SW480 (cell line): ENCODE results near the gene EIF4ENIF1.
"Not testable (repeated sequence)": the region's sequence is repeated elsewhere in the genome, so short reads cannot be mapped to it uniquely, and the experiment has no call there.

Experiments used
- DNase-seq: peaks from one replicate; pipeline ENCODE4 v3.0.0-alpha.2; 2016; ENCODE audit warnings: low spot score

Gene EIF4ENIF1, protein sequence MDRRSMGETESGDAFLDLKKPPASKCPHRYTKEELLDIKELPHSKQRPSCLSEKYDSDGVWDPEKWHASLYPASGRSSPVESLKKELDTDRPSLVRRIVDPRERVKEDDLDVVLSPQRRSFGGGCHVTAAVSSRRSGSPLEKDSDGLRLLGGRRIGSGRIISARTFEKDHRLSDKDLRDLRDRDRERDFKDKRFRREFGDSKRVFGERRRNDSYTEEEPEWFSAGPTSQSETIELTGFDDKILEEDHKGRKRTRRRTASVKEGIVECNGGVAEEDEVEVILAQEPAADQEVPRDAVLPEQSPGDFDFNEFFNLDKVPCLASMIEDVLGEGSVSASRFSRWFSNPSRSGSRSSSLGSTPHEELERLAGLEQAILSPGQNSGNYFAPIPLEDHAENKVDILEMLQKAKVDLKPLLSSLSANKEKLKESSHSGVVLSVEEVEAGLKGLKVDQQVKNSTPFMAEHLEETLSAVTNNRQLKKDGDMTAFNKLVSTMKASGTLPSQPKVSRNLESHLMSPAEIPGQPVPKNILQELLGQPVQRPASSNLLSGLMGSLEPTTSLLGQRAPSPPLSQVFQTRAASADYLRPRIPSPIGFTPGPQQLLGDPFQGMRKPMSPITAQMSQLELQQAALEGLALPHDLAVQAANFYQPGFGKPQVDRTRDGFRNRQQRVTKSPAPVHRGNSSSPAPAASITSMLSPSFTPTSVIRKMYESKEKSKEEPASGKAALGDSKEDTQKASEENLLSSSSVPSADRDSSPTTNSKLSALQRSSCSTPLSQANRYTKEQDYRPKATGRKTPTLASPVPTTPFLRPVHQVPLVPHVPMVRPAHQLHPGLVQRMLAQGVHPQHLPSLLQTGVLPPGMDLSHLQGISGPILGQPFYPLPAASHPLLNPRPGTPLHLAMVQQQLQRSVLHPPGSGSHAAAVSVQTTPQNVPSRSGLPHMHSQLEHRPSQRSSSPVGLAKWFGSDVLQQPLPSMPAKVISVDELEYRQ

DNA sequence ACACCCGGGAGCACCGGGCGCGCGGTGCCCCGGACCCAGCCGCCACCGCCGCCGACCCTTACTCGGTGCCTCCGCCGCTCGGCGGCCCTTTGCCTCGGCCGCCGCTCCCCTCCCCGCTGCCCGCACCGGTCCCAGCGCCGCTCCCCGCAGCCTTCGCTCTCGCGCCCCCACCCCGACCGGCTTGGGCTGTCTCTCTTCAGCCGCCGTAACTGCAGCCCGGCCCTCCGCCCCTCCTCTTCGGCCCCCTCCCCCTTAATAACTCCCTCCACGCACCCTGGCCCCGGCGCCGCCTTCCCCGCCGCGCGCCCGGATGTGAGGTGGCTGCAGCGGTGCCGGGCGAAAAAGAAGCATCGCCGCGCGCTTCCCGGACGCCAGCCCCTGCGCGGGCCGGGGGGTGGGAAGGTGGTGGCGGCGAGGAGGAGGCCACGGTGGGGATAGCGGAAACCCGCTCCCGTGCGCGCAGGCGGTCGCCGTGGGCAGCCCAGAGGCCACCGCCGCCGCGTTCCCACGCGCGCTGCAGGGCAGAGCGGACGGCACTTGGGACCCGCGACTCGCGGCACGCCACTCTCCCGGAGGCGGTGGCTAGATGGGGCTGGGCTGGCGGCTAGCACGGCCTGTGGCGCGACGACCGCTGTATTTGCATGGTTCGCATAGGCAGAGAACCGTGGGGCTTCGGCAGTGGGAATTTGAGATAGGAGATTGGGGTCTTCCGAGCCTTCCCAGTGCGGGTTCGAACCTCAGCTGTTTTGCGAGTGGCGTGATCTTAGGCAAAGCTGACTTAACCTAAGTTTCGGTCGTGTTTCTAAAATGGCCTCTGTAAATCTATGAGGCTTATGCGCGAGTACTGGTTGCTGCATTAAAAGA is at the start of gene EIF4ENIF1:
EIF4ENIF1 (minus strand) TSS at position 211 of the 864 bp plus-strand sequence. CDS start 1,124 bp downstream, outside the sequence.
- peak; percentile 71 for DNase-seq

DNA sequence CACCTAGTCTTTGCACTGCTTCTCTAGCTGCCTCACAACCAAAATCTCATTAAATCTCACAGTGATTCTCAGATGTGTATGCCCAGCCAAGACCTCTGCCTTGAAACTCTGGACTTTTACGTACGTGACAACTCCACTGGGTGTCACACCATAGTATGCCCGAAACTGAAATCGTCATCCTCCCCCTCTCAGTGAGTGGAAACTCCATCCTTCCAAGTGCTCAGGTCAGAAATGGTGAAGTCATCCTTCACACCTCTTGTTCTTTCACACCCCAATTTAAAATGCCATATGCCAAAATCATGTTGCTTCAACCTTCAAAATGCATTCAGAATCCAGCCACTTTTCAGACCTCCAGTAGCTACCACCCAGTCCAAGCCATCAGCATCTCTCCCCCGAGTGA is 49.2 kb upstream of the EIF4ENIF1 start:
- no peak for DNase-seq

DNA sequence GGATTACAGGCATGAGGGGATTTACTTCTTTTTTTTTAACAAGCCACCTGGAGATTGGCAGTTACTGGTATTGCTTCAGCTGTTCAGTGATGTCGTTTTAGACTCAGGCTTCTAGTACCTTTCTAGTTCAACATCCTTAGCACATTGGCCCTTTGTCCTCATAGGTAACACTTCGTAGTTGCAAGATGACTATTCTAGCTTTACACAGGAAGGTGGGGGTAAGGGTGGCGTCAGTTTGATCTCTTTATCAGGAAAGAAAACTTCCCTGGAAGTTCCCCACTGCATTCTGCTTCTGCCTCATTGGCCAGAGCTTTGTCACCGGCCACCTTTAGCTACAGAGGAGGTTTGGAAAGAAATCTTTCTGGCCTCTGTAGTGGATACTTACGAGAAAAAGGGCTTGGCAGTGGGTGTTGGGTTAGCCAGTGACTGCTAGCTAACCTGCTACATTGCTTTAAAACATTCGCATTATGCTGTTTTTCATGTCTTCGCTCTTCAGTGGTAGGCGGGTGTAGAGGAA is 47.4 kb upstream of the EIF4ENIF1 start:
- DNase-seq = no peak

- no peak for DNase-seq
Observed at GRCh38 chr22:31533374-31533773, 43.7 kb upstream of the EIF4ENIF1 start.

- no peak for DNase-seq
Observed at GRCh38 chr22:31532060-31532459, 42.4 kb upstream of the EIF4ENIF1 start.

GRCh38 chr22:31530823-31531195 is 41.2 kb upstream of the EIF4ENIF1 start:
- DNase-seq = no peak

DNA sequence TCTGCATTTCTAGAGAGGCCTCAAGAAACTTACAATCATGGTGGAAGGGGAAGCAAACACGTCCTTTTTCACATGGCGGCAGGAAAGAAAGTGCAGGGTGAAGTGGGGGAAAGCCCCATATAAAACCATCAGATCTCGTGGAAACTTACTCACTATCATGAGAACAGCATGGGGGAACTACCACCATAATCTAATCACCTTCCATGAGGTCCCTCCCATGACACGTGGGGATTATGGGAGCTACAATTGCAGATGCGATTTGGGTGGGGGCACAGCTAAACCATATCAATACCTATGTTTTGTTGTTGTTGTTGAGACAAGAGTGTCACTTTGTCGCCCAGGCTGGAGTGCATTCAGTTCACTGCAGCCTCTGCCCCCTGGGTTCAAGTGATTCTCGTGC is 36.6 kb upstream of the EIF4ENIF1 start:
- no peak for DNase-seq

- not testable (repeated sequence) for DNase-seq
Observed at GRCh38 chr22:31524132-31524531, 34.5 kb upstream of the EIF4ENIF1 start.

DNA sequence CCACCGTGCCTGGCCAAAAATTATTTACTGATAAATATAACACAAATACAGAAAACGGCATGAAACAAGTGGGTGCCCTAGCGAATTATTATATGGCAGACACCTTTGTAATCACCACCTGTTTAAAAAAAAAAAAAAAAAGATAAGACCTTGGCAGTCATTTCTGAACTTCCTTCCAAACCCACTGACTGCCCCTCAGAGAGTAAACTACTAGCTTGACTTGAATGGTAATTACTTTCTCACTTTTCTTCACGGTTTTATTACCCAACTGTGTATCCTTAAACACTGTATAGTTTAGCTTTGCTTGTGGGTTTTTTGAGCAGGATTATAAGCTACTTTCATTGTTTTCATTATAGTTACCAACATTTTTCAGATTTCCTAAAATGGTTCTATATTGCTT is 30.4 kb upstream of the EIF4ENIF1 start:
- DNase-seq = no peak

DNA sequence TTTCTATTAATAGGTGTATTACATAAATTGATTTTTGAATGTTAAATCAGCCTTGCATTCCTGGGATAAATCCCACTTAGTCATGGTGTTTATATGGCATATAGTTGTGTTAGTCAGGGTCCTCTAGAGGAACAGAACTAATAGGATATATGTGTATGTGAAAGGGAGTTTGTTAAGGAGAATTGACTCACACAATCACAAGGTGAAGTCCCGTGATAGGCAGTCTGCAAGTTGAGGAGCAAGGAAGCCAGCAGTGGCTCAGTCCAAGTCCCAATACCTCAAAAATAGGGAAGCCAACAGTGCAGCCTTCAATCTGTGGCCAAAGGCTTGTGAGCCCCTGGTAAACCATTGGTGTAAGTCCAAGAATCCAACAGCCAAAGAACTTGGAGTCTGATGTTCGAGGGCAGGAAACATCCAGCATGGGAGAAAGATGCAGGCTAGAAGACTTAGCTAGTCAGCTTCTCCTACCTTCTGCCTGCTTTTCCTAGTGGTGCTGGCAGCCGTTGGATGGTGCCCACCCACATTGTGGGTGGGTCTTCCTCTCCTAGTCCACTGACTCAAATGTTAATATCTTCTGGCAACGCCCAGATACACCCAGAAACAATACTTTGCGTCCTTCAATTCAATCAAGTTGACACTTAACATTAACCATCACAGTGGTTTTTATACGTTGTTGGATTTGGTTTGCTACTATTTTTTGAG is 19.6 kb upstream of the EIF4ENIF1 start:
- no peak for DNase-seq

DNA sequence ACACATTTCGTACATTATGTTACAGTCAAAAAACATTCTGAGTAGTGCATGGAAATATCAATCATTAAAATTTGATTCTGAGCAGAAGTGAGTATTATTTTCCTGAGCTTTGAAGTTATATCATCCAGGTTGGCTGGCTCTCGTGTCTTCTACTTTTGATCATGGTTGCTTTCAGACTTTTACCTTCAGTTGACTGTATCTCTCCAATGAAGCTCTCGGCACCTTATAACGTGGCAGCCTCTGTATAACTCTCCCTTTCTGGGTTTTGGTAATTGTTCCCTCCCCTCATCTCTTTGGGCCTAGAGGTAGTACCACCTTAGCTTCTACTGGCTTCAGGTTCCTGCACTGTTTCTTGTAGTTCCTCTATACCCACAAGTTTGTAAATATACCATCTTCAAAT is 18.9 kb upstream of the EIF4ENIF1 start:
- DNase-seq = no peak

GRCh38 chr22:31507517-31507916 is 17.9 kb upstream of the EIF4ENIF1 start:
- DNase-seq = not testable (repeated sequence)

DNA sequence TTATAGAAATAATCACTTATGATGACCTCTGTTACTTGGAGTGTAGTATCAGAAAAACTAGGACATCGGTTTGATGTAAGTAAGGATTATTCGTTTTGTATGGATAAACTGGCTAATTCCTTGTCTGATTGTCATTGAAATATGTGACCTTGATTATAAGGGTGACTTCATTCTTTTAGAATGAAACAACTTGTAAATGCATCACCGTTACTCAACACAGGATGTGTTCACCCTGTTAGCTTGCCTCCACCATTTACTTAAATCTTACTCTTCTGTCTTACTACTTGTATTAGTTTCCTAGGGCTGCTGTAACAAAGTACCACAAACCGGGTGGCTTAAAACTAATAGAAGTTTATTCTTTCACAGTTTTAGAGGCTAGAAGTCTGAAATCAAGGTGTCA is 14.6 kb upstream of the EIF4ENIF1 start:
- DNase-seq = no peak

GRCh38 chr22:31503211-31503964 is 13.7 kb upstream of the EIF4ENIF1 start:
- DNase-seq = no peak

DNA sequence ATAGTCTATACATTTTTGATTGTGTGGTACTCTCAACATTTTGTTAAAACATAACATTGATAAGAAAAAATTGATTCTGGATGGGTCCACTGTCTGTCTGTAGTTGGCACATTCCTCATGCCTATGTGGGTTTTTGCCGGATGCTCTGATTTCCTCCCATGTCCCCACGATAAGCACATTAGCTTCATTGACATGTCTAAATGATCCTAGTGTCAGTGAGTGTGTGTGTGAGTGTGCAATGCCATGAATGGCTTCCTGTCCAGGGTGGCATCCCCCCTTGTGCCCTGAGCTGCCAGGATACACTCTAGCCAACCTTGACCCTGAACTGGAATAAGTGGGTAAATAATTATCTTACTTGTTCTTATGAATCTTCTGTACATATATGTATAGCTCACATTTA is 12.1 kb upstream of the EIF4ENIF1 start:
- no peak for DNase-seq

DNA sequence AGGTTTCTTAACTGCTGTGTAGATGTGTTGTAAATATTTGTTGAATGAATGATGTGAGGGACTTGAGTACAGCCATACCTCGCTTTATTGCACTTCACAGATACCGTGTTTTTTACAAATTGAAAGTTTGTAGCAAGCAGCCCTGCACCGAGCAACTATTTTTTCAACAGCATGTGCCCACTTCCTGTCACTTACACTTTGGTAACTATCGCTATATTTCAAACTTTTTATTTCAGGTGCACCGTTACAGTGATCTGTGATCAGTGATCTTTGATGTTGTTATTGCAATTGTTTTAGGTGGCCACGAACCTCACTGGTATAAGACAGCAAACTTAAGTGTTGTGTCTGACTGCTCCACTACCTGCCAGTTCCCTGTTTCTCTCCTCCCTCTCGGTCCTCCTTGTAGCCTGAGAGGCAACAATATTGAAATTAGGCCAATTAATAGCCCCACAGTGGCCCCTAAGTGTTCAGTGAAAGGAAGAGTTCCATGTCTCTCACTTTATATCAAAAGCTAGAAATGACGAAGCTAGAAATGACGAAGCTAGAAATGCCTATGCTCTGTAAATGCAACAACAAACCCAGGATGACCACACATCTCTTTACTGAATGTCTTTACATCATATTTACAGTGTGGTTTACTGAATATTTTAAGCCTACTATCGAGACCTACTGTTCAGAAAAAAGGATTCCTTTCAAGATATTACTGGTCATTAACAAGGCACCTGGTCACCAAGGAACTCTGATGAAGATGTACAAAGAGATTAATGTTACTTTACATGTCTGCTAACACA is 7.7 kb upstream of the EIF4ENIF1 start:
- DNase-seq = no peak

- DNase-seq = no peak
Observed at GRCh38 chr22:31496735-31497146, 7.1 kb upstream of the EIF4ENIF1 start.

- DNase-seq = peak; percentile 83
Observed at GRCh38 chr22:31496007-31496734, 6.5 kb upstream of the EIF4ENIF1 start, which contains the start of gene SFI1. TSS of gene SFI1 (plus strand) at chr22:31496536. CDS start at chr22:31508285, 11,749 bp downstream.

GRCh38 chr22:31495343-31495742 is 5.7 kb upstream of the EIF4ENIF1 start:
- no peak for DNase-seq
